ENCODE results near the gene C1GALT1C1L.
"Not testable (repeated sequence)": the region's sequence is repeated elsewhere in the genome, so short reads cannot be mapped to it uniquely, and the experiment has no call there.

Gene C1GALT1C1L

GRCh38 chr2:43653506-43653905, 22.7 kb downstream of the C1GALT1C1L start:
- DNase-seq (ENCODE audit: low read depth in 2 of 2): no peak

DNA sequence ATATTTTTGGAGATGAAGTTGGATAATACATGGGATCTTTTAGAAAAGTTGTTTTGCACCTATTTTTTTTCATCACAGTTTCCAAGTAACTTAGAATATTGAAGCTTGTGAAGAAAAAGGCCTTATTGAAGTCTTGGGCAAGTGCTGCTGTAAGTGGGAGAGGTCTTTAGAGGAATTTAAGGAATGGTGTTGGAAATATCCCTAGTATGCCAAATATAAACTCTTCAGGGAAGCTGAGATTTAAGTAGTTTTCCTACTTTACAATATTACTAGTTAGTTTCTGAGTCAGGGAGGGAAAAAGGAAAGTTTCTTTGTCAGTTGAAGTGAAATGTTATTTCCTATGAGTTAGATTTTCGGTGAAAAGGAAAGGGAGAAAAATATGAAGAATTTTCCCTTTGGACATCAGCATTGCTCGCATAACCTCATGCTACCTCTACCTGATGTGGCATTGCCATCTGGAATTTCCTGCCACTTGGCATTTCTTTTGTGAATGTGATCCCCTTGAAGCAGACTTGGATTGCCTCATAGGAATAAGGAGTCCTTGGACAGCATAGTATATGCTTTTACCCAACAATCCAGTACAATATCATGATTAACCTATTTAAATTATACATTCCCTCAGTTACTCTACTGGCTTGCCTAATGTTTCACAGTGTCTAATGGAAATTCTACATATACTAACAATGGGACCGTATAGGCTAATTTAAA, 27.1 kb downstream of the C1GALT1C1L start:
- no peak for DNase-seq (ENCODE audit: low read depth in 2 of 2)

DNA sequence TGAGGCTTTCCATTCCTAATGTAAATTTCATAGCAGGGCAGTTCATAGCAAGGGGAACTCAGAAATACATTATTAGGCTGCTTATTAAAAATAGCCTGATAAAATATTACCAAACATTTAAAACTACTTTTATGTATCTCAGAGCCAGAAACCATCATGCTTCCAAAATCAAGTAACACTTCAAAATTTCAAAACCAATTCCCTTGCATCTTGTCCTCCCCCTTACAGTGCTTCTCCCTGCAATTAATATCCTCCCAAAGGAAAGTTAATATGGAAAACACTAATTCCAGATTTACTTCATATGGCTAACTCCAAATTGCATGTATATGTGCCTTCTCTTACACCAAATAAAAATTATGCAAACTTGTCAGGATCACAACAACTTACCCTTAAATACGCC, 32.5 kb downstream of the C1GALT1C1L start:
- no peak for DNase-seq (ENCODE audit: low read depth in 2 of 2)

- no peak for DNase-seq (ENCODE audit: low read depth in 2 of 2)
These were observed 33.9 kb downstream of the C1GALT1C1L start for GRCh38 chr2:43642363-43642762.

GRCh38 chr2:43637030-43637803, 39.0 kb downstream of the C1GALT1C1L start, which contains the start of gene PLEKHH2:
PLEKHH2 (plus strand) TSS chr2:43637260; CDS start chr2:43644674, 7,414 bp downstream.
- peak; percentile 69 to 73 for DNase-seq (ENCODE audit: low read depth in 2 of 2)

DNA sequence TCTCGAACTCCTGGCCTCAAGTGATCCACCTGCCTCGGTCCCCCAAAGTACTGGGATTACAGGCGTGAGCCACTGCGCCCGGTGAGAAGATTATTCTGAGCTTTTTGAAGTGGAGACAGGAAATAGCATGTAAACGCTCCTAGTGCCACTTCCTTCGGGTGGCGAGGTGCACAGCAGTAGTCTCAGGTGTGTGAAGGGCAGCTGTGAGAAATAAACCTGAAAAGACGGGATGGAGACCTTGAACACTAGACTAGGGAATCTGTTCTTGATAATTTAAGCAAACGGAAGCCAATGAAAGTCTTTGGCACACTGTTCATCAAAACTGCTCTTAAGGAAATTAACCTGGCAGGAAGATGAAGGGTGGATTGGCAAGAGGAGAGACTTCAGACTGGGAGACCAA, 39.6 kb downstream of the C1GALT1C1L start:
- DNase-seq (ENCODE audit: low read depth in 2 of 2): no peak

DNA sequence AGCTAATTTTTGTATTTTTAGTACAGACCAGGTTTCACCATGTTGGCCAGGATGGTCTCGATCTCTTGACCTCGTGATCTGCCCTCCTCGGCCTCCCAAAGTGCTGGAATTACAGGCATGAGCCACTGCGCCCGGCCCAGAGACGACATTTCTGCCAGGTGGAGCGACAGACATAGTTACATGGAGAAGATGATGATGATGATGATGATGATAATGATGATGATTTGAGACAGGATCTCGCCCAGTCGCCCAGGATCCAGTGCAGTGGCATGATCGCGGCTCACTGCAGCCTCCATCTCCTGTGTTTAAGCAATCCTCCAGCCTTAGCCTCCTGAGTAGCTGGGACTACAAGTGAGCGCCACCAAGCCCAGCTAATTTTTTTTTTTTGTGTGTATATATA, 40.1 kb downstream of the C1GALT1C1L start:
- DNase-seq (ENCODE audit: low read depth in 2 of 2): not testable (repeated sequence)

GRCh38 chr2:43634604-43635306, 41.5 kb downstream of the C1GALT1C1L start:
- DNase-seq (ENCODE audit: low read depth in 2 of 2): no peak

DNA sequence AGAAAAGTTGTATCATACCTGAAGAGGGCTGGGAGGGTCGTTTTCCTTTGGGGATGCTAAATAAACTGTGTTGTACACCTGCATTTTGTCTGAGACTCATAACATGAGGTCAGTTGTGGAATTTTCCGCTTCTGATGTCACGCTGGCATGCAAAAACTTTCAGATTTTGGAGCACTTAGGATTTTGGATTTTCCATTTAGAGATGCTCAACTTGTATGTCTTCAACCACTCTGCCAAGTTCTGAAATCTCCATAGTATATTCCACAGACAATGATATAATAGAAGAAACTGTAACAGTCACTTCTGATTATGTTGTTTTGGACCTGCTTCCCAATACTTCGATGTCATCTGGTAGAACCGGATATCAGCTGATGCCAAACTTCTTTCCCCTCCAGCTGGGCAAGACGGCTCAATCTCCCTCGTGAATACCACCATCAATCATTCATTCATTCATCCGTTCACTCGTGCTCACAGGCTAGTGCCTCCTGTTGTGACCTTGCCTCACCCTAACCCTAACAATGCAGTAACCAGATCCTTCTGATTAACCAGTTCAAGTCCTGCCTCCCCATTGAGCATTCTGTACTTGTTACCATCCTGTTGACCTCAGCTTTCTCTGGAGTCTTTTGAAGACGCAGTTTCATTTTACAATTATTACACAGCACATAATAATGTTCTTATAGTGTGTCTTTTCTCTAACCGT, 44.5 kb downstream of the C1GALT1C1L start:
- no peak for DNase-seq (ENCODE audit: low read depth in 2 of 2)
